A549 (cell line): ENCODE data around the gene SLC35F3. TPM values are rescaled to one million over a fixed set of nuclear protein-coding genes. Genes with fewer than 3 reads are reported as not detected.

ENCODE experiments used
- ATAC-seq, 2 experiments: fragments of 200-7000 bp in 1 of 2; fragments of >200 bp in 1 of 2; cut with Nextera tagmentation in 1 of 2; cut with Tn5 transposase in 1 of 2; 3 replicates each; pipeline versions ENCODE4 v1.8.0 to v1.9.1; 2018 to 2020; ENCODE audit warnings: mild to moderate bottlenecking in 1 of 2, moderate library complexity in 1 of 2
- CTCF ChIA-PET: fragments of 300-600 bp; sonication (Branson Sonifier 250); formaldehyde crosslinking; extraction: SDS; loops from one replicate; lab custom pipeline; 2021; ENCODE audit warnings: antibody characterized with exemption, inconsistent platforms; lab: Yijun Ruan, JAX
- POLR2A ChIA-PET: fragments of 350-600 bp; formaldehyde crosslinking; extraction: SDS; loops from one replicate; lab custom pipeline; 2021; ENCODE audit warnings: antibody characterized with exemption, inconsistent platforms; lab: Yijun Ruan, JAX
- DNase-seq, 2 experiments: peaks; one replicate each; pipeline versions ENCODE4 v3.0.0 to v3.0.0-alpha.2; 2011 to 2016; ENCODE audit warnings: low read depth in 1 of 2, low spot score in 1 of 2
- FAIRE-seq: peaks from 2 replicates; lab custom pipeline; 2011; peaks lifted over from hg19 to GRCh38; lab: Jason Lieb, UNC
- H3K27ac ChIP-seq, 2 experiments: fragments of >200 bp; sonication (Bioruptor Twin); formaldehyde crosslinking; 3 replicates each; pipeline ENCODE4 v1.5.1; 2016 to 2017
- H3K4me1 ChIP-seq: fragments of >200 bp; sonication (Bioruptor Twin); formaldehyde crosslinking; 3 replicates; pipeline ENCODE4 v1.6.1; 2016
- H3K4me2 ChIP-seq: fragments of >200 bp; sonication (Bioruptor Twin); formaldehyde crosslinking; 3 replicates; pipeline ENCODE4 v1.6.1; 2016
- H3K4me3 ChIP-seq: fragments of >200 bp; sonication (Bioruptor Twin); formaldehyde crosslinking; 3 replicates; pipeline ENCODE4 v1.5.1; 2016
- H3K9me3 ChIP-seq: fragments of >200 bp; sonication (Bioruptor Twin); formaldehyde crosslinking; 3 replicates; pipeline ENCODE4 v1.6.1; 2016
- CEBPB ChIP-seq, 2 experiments: fragments of >200 bp in 1 of 2; sonication (Bioruptor Twin) in 1 of 2; formaldehyde crosslinking in 1 of 2; IDR thresholded peaks; 2 replicates each; pipeline ENCODE4 v1.6.1; 2012 to 2016
- CHD4 ChIP-seq: fragments of 200-600 bp; sonication (generic); IDR thresholded peaks from 2 replicates; pipeline ENCODE4 v1.6.1; 2016; ENCODE audit warnings: antibody characterized with exemption, mild to moderate bottlenecking, borderline replicate concordance
- HOXB5 ChIP-seq: fragments of 250-450 bp; sonication (Bioruptor Pico); IDR thresholded peaks from 2 replicates; pipeline ENCODE4 v1.5.0; 2020; ENCODE audit warnings: mild to moderate bottlenecking, moderate library complexity
- JUNB ChIP-seq: fragments of >200 bp; sonication (Bioruptor Twin); formaldehyde crosslinking; IDR thresholded peaks from 2 replicates; pipeline ENCODE4 v1.6.1; 2016
- KDM1A ChIP-seq: fragments of 200-600 bp; sonication (generic); IDR thresholded peaks from 2 replicates; pipeline ENCODE4 v1.6.1; 2016; ENCODE audit warnings: low read depth, mild to moderate bottlenecking
- KDM5A ChIP-seq: fragments of 200-600 bp; sonication (generic); IDR thresholded peaks from 2 replicates; pipeline ENCODE4 v1.6.1; 2016; ENCODE audit warnings: antibody characterized with exemption, mild to moderate bottlenecking
- MAZ ChIP-seq: fragments of 150-350 bp; IDR thresholded peaks from 2 replicates; pipeline ENCODE4 v1.6.1; 2014; ENCODE audit warnings: antibody characterized with exemption, low read depth, low read length, borderline replicate concordance
- NPAS2 ChIP-seq: fragments of 250-450 bp; sonication (Bioruptor Pico); IDR thresholded peaks from 2 replicates; pipeline ENCODE4 v1.8.0; 2022; ENCODE audit warnings: mild to moderate bottlenecking, moderate library complexity, borderline replicate concordance
- POLR2A ChIP-seq: IDR thresholded peaks from 2 replicates; pipeline ENCODE4 v1.6.1; 2012; ENCODE audit warnings: mild to moderate bottlenecking, low read length
- RAD21 ChIP-seq, 2 experiments: fragments of >200 bp in 1 of 2; sonication (Bioruptor Twin) in 1 of 2; formaldehyde crosslinking in 1 of 2; IDR thresholded peaks in 1 of 2; conservative IDR thresholded peaks in 1 of 2; 2 replicates in 1 of 2; 3 replicates in 1 of 2; pipeline ENCODE4 v1.6.1; 2012 to 2018; ENCODE audit warnings: inconsistent platforms in 1 of 2
- RFX5 ChIP-seq: fragments of 450-650 bp; IDR thresholded peaks from 2 replicates; pipeline ENCODE4 v1.7.1; 2014; ENCODE audit warnings: antibody characterized with exemption, mild to moderate bottlenecking, moderate library complexity
- RNF2 ChIP-seq: fragments of 200-600 bp; sonication (generic); IDR thresholded peaks from 2 replicates; pipeline ENCODE4 v1.6.1; 2016; ENCODE audit warnings: low read depth, mild to moderate bottlenecking, antibody characterized with exemption, moderate library complexity, borderline replicate concordance
- SMC3 ChIP-seq: fragments of >200 bp; sonication (Bioruptor Twin); formaldehyde crosslinking; IDR thresholded peaks from 3 replicates; pipeline ENCODE4 v1.6.1; 2018; ENCODE audit warnings: inconsistent platforms
- ZFP36 ChIP-seq: fragments of 450-650 bp; IDR thresholded peaks from 2 replicates; pipeline ENCODE4 v1.6.1; 2014; ENCODE audit warnings: borderline replicate concordance; ENCODE audit not compliant: partially characterized antibody
- ZSCAN20 ChIP-seq: fragments of 250-450 bp; sonication (Bioruptor Pico); IDR thresholded peaks from 2 replicates; pipeline ENCODE4 v1.8.0; 2022; ENCODE audit warnings: mild to moderate bottlenecking, moderate library complexity
- WGBS: methylation state at CpG from one replicate; pipeline ENCODE4 v1.1.6; 2017; ENCODE audit errors: missing lambda C conversion rate; 5-methylcytosine and 5-hydroxymethylcytosine counted together
- polyA plus RNA-seq, 4 experiments: library from polyadenylated mRNA; depleted of rRNA in 3 of 4; stranded (reverse); fragments of >200 nt; fragmentation: RNase III in 1 of 4; extraction: RNeasy Plus Mini Kit Qiagen cat#74134 plus additional on column Dnase treatment in 1 of 4; gene quantifications; 2 replicates in 3 of 4; 3 replicates in 1 of 4; pipeline ENCODE4 v1.2.3, GENCODE V29; 2011 to 2017
- TF ChIP-seq, protein P1 (sequence below): fragments of >200 bp; sonication (Bioruptor Twin); formaldehyde crosslinking; IDR thresholded peaks from 3 replicates; pipeline ENCODE4 v1.5.1; 2016
- TF ChIP-seq, protein P2 (sequence below): fragments of >200 bp; sonication (Bioruptor Twin); formaldehyde crosslinking; IDR thresholded peaks from 3 replicates; pipeline ENCODE4 v1.6.1; 2016
- TF ChIP-seq, protein P3 (sequence below): fragments of 450-650 bp; IDR thresholded peaks from 2 replicates; pipeline ENCODE4 v1.6.1; 2014; ENCODE audit warnings: antibody characterized with exemption
- TF ChIP-seq, protein P4 (sequence below): IDR thresholded peaks from 2 replicates; pipeline ENCODE4 v1.6.1; 2012

SLC35F3 gene
- polyA plus RNA-seq, 2 of the 4 experiments (the other 2 are of a cell fraction), result 5.5 to 7.8 TPM

DNA sequence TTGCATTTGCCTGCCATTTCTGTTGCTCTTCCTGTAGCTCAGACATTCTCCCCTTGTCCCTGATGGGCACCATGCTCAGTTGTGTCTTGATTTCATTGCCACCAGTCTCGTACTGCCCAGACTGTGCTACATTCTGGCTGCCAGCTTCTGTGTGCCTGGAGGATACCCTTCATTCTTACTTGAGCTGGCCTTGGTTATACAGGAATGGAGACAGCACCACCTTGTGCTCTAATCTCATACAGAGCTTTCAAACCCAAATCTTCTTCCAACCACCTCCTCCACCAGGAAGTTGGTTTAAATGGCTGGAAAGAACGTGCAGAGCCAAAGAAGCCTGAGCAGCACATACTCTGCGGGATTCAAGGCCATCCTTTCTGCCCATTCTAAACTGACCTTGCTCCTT is 165.3 kb downstream of the SLC35F3 start:
- CTCF ChIA-PET, result interaction anchor here (1.3 to 4.5 kb wide), 2 partner anchors 11 to 629 kb away, joined by 3 to 28 read pairs; no protein-coding TSS in a partner anchor
- Histone ChIP-seq H3K4me1 (no peaks in the 10 kb centered on the region), H3K4me2 (no peak overlapping the region), H3K4me3 (no peak overlapping the region), H3K9me3 (no peaks in the 10 kb centered on the region), H3K27ac (0 out of 6 replicates have a peak overlapping the region, but pooled peaks of 1 of the 2 experiments have one; percentile 0)
- WGBS, result 74% methylated on average over 3 of the region's 3 CpGs
- TF ChIP-seq SMC3 (peak; percentile 36; the same call in 2 of the 3 replicates), ZSCAN20 (no peak), KDM1A (no peak), RAD21 (conservative IDR thresholded peaks at IDR 0.05 in 1 of 2, IDR thresholded peaks at IDR 0.05 in 1 of 2) (peak; percentile 52 to 54), JUNB (no peak)
- TF ChIP-seq, protein P1, sequence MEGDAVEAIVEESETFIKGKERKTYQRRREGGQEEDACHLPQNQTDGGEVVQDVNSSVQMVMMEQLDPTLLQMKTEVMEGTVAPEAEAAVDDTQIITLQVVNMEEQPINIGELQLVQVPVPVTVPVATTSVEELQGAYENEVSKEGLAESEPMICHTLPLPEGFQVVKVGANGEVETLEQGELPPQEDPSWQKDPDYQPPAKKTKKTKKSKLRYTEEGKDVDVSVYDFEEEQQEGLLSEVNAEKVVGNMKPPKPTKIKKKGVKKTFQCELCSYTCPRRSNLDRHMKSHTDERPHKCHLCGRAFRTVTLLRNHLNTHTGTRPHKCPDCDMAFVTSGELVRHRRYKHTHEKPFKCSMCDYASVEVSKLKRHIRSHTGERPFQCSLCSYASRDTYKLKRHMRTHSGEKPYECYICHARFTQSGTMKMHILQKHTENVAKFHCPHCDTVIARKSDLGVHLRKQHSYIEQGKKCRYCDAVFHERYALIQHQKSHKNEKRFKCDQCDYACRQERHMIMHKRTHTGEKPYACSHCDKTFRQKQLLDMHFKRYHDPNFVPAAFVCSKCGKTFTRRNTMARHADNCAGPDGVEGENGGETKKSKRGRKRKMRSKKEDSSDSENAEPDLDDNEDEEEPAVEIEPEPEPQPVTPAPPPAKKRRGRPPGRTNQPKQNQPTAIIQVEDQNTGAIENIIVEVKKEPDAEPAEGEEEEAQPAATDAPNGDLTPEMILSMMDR, result peak; percentile 36
- DNase-seq, result peak in 1 of 2 experiments; percentile 45
- no peak for FAIRE-seq
- POLR2A ChIA-PET, result no interaction called here
- ATAC-seq, result peak; percentile 54 to 65; a peak in 5 of 6 replicates

DNA sequence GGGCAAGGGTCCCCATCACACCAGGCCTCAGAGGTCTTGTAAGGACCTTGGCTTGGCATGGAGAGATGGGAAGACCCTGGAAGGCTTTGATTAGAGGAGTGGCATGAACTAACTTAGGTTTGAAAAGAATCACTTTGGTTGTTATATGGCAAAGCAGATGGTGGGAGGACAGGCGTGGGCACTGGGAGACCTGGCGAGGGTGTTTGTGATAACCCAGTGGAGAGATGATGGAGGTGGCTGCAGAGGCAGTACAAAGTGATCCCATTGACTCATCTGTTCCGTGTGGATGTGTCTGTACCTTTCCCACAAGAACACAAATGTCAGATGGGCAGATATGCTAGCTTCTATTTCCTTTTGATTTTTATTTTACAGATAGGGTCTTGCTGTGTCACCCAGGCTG is 168.3 kb downstream of the SLC35F3 start:
- ChIA-PET CTCF (interaction anchor here (2.1 to 2.2 kb wide), 2 partner anchors 166 to 632 kb away, joined by 5 to 8 read pairs; no protein-coding TSS in a partner anchor), POLR2A (no interaction called here)
- Histone ChIP-seq H3K27ac (no peak overlapping the region), H3K4me3 (no peak overlapping the region), H3K9me3 (no peaks in the 10 kb centered on the region), H3K4me2 (no peak overlapping the region), H3K4me1 (no peaks in the 10 kb centered on the region)
- DNase-seq (no peak), FAIRE-seq (no peak), ATAC-seq (no peak)
- WGBS, result 84% methylated on average over 3 of the region's 3 CpGs
- TF ChIP-seq POLR2A (no peak), RNF2 (no peak), HOXB5 (no peak), NPAS2 (CRISPR knock-in tag) (no peak), MAZ (no peak), JUNB (no peak), CEBPB (IDR thresholded peaks at IDR 0.05) (no peak), KDM5A (no peak), ZFP36 (no peak)
- TF ChIP-seq, protein P2, sequence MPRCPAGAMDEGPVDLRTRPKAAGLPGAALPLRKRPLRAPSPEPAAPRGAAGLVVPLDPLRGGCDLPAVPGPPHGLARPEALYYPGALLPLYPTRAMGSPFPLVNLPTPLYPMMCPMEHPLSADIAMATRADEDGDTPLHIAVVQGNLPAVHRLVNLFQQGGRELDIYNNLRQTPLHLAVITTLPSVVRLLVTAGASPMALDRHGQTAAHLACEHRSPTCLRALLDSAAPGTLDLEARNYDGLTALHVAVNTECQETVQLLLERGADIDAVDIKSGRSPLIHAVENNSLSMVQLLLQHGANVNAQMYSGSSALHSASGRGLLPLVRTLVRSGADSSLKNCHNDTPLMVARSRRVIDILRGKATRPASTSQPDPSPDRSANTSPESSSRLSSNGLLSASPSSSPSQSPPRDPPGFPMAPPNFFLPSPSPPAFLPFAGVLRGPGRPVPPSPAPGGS, result no peak
- TF ChIP-seq, protein P3, sequence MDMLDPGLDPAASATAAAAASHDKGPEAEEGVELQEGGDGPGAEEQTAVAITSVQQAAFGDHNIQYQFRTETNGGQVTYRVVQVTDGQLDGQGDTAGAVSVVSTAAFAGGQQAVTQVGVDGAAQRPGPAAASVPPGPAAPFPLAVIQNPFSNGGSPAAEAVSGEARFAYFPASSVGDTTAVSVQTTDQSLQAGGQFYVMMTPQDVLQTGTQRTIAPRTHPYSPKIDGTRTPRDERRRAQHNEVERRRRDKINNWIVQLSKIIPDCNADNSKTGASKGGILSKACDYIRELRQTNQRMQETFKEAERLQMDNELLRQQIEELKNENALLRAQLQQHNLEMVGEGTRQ, result no peak
- TF ChIP-seq, all 56 proteins: peak for 0

DNA sequence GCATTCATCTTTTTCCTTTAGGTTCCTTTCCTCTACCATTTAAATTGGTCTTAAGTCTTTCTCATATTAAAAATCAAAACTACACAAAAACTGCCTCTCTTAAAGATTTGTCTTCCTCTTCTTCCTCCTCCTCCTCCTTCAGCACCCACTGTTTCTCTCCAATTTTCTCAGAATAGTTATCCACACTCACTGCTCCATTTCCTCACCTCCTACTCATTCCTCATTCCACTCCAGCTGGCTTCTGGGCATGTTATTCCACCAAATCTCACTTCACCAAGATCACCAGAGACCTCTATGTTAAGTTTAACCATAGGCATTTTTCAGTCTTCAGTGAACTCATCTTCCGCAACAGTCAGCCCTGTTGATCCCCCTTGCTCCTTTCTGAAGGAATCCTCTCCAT is 173.7 kb downstream of the SLC35F3 start:
- Histone ChIP-seq H3K4me3 (no peak overlapping the region), H3K9me3 (no peaks in the 10 kb centered on the region), H3K4me1 (no peaks in the 10 kb centered on the region), H3K4me2 (no peak overlapping the region), H3K27ac (no peak overlapping the region)
- ChIA-PET CTCF (no interaction called here), POLR2A (no interaction called here)
- DNase-seq (no peak), FAIRE-seq (no peak), ATAC-seq (no peak)
- TF ChIP-seq RFX5, result no peak
- TF ChIP-seq CHD4, result no peak
- TF ChIP-seq, protein P4, sequence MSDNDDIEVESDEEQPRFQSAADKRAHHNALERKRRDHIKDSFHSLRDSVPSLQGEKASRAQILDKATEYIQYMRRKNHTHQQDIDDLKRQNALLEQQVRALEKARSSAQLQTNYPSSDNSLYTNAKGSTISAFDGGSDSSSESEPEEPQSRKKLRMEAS, result no peak
- 100% methylated on average over 1 of the region's 1 CpG for WGBS
